Measurements from ENCODE around the gene TOM1L2.

Gene TOM1L2

DNA sequence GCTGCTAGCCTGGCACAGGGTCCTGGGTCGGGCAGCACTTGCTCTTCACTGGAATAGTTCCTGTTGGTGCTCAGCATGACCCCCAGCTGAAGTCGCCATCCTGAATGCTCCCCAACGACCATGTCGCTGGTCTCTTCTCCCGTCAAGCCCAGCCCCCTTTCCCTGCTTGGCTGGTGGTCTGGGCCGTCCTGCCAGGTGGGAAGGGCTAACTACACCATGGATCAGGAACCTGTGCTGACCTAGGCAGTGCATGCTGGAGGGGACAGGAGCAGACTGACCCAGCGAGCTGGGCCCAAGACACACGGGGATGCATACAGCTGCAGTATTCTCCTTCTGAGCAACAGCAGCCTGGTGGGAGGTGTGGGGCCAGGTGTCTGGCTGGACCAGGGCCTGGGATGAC lies 126.2 kb downstream of the TOM1L2 start:
- DNase-seq = no peak

GRCh38 chr17:17845046-17845775 lies 127.0 kb downstream of the TOM1L2 start:
- no peak for DNase-seq

DNA sequence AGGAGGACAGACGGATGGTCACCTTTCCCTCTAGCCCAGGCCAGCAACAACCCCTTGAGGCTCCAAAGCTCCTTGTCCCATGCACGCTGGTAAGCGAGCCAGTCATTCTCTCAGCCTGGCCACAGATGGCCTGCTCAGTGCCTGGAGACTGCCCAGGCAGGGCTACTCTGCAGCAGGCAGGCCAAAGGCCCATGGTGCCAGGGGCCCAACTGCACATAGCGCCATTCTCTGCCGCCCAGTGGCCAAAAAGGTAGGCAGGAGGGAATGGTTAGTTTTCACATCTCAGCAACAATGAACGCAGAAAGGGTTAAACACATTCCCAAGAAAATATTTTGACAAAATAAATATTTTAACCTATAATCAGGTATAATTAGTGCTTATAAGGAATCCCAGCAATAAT lies 127.7 kb downstream of the TOM1L2 start:
- no peak for DNase-seq

GRCh38 chr17:17844079-17844478 lies 128.1 kb downstream of the TOM1L2 start:
- DNase-seq = no peak

- DNase-seq = no peak
These were observed 129.1 kb downstream of the TOM1L2 start for GRCh38 chr17:17843096-17843495.

DNA sequence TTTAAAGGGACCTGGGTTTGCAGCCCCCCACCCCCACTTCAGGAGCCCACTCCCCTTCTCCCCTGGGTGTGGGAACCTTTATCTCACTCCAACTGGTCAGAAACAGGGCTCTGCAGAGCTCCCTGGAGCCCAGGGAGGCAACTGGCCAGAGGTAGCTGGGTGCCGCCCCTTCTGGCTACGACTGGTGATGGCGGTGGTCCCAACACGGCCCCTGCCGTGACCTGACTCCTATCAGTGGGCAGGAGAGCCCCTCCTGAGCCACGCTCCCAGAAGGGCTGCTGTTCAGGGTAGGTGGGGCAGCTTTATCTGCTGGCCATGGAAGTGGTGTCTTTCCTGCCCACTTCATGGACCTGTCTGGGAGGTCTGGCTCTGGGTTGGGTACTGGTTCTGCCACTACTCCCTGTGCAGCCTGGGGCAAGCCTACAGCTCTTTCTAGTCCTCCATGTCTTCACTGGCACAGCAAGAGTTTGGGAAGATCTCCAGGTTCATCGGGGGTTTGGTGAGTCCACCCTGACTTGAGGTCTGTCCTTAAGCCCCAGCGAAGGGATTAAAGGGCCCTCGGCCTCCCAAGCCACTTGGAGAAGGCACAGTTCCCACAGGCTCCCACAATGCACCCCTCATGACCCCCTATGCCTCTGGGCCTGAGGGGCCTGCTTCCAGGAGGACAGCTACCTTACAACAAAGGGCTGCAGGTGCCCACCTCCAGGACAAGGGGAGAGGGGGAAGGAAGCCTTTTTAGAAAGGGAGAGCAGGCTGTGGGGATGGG lies 129.9 kb downstream of the TOM1L2 start:
- no peak for DNase-seq

GRCh38 chr17:17841601-17842025 lies 130.6 kb downstream of the TOM1L2 start:
- DNase-seq = no peak

GRCh38 chr17:17840751-17841591 lies 131.2 kb downstream of the TOM1L2 start:
- DNase-seq = no peak

DNA sequence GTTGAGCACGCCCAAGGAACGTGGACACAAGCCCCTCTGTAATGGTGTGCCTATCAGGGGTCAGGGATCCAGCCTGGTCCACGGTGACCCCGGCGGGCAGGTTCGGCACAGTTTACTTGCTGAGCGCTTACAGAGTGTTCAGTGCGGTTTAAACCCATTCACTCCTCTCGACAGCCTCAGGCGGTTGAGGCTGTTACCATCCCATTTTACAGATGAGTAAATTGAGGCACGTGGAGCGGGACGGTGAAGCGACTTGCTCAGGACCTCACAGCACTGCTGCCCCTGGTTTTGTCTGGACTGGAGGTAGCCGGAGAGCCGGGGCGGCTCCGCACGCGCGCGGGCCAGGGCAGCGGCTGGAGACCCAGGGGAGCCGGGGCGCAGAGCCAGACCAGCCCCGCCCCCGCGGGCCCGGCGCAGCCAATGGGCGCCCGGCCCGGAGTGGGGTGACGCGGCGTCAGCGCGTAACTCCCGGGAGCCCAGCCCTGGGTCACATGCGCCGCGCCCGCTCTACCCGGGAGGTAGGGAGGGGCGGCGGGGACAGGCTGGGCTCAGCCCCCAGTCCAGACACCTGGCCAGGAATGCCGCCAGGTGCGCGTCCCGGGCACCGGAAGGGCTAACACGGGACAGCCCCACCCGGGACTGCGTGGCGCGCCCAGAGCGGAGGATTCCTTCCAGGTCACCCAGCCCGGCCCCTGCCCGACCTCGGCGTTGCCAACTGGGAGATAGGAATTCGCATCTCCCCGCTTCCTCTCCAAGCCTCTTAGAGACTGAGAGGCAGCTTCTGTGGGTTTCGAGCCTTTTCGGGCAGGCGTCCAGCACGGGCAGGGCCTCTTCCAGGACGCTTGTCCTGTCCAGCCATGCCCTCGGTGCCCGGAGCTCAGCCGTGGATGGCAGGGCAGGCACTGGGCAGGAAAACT lies 132.2 kb downstream of the TOM1L2 start:
- DNase-seq = peak; percentile 87

GRCh38 chr17:17837966-17838962 lies 133.9 kb downstream of the TOM1L2 start:
- DNase-seq = no peak

DNA sequence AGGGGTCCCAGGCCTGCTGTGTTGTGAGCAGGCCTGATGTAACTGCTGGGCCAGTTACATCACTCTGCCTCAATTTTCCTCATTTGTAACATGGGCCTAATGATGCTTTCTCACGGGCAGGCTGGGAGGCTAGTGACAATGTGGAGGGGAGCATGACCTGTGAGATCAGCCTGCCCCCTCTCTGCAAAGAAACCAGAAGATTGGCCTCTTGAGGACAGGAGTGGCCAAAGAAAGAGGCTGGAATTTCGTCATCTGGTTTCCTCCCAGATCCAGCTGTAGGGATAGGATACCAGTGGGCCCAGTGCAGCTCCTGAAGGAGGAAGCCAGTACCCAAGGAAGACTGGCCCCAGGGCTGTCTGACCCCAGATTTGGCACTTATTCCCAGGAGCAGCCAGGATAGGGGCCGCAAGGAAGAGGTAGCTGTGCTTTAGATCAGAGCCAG lies 134.8 kb downstream of the TOM1L2 start:
- DNase-seq = no peak

DNA sequence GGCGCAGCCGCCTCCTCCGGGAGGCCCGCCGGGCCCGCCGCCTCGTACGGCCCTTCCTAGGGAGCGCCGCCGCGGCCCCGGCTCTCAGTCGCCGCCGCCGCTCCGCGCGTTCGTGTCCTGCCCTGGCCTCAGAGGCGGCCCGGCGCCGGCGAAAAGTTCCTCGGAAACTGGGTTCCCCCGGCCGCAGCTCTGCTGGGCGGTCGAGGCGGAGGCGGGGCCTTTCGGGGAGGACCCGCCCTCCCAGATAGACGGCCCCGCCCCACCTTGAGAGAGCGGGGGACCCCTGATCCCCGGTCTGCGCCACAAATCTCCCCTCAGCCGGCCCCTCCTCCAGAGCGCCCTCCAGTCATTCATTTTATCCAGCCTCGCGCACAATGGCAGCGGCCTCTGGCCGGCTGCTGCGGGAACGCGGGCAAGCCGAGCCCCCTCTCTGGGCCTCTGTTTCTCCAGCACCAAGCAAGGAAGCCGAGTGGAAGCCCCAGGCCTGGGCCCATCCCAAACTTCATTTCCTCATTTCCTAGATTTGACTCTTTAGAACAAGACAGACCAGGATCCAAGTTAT lies 135.3 kb downstream of the TOM1L2 start, which contains the start of gene SREBF1:
Gene SREBF1, minus strand, starts transcription at position 169 of the 562 bp plus-strand sequence. CDS start 169 bp downstream, outside the sequence.
- peak; percentile 69 for DNase-seq

GRCh38 chr17:17836250-17836817 lies 135.9 kb downstream of the TOM1L2 start:
- peak; percentile 98 for DNase-seq

- no peak for DNase-seq
These were observed 136.6 kb downstream of the TOM1L2 start for GRCh38 chr17:17835415-17836249.

- DNase-seq = no peak
These were observed 137.2 kb downstream of the TOM1L2 start for GRCh38 chr17:17834974-17835373.

GRCh38 chr17:17833658-17834357 lies 138.4 kb downstream of the TOM1L2 start:
- no peak for DNase-seq

GRCh38 chr17:17832032-17832363 lies 140.2 kb downstream of the TOM1L2 start:
- no peak for DNase-seq

DNA sequence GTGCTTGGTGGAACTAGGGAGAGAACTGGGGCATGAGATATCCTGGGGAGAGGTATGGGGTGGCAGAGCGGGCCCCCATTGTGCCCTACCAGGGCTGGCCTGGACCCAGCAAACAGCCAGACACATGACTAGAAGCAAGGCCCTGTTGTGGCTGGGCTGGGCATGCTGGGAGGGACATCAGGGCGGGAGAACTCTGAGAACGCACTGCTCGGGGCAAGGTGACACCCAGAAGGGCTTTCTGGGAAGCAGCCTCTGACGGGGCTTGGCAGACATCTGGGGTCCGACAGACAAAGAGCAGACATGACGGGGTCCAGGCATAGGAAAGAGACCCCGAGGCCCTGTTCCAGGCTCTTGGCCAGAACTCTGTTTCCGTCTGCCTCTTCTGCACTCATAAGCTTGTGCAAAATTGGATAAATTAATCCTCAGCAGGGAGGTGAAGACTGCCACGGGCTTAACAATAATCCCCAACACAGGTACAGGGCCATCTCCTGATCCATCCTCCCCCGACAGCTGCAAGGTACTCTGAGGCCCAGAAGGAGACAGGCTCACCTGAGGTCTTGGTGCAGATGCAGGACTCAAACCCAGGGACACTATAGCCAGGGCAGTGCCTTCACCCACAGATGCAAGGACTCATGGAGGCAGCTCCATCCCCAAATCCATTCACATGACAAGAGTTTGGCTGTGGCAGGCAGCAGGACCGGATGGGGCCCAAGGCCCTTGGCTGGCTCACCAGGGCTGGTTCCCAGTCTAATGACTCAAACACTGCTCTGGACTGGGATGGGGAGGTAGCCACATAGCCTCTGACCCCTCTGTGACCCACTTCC lies 140.8 kb downstream of the TOM1L2 start:
- no peak for DNase-seq

All from CD4-positive, alpha-beta T cell treated with Interleukin-6 for 4 hours (primary cell).